Spinal cord (tissue), 10 donors: ENCODE results near the gene CEP57L1. TPM values are rescaled to one million over a fixed set of nuclear protein-coding genes. Genes with fewer than 3 reads are reported as not detected.
A peak's percentile ranks its signal among the peaks of the same experiment; 100 is the strongest.

Experiments used
- DNase-seq, 6 donors: peaks; one replicate each; pipeline versions ENCODE4 v3.0.0 to v3.0.0-alpha.2; 2013 to 2015; ENCODE audit warnings: low spot score in 6 of 6, low read depth in 4 of 6
- H3K27ac ChIP-seq: one replicate; pipeline ENCODE4 v1.5.1; 2013; ENCODE audit warnings: low read depth, low read length, control low read depth
- H3K27me3 ChIP-seq: one replicate; pipeline ENCODE4 v1.6.1; 2013; ENCODE audit warnings: low read length; ENCODE audit not compliant: control insufficient read depth, insufficient read depth
- H3K36me3 ChIP-seq: one replicate; pipeline ENCODE4 v1.6.1; 2013; ENCODE audit warnings: low read length; ENCODE audit not compliant: control insufficient read depth, insufficient read depth
- H3K4me1 ChIP-seq: one replicate; pipeline ENCODE4 v1.6.1; 2013; ENCODE audit warnings: low read length; ENCODE audit not compliant: control insufficient read depth, insufficient read depth
- H3K4me3 ChIP-seq: one replicate; pipeline ENCODE4 v1.5.1; 2013; ENCODE audit warnings: low read depth, low read length, control low read depth
- H3K9me3 ChIP-seq: one replicate; pipeline ENCODE4 v1.6.1; 2013; ENCODE audit warnings: low read length; ENCODE audit not compliant: control insufficient read depth, insufficient read depth
- WGBS: methylation state at CpG from one replicate; pipeline ENCODE4 v1.1.5; 2013; ENCODE audit warnings: missing lambda C conversion rate; ENCODE audit not compliant: insufficient coverage; 5-methylcytosine and 5-hydroxymethylcytosine counted together
- long read RNA-seq, 4 donors: transcript quantifications; one replicate each; lab custom pipeline, GENCODE V29; 2026
- polyA plus RNA-seq, 2 donors: library from polyadenylated mRNA; unstranded; fragments of 120-200 nt; gene quantifications; one replicate each; pipeline ENCODE4 v1.2.1, GENCODE V29; 2013; ENCODE audit not compliant: insufficient read length in 2 of 2
- total RNA-seq, 2 donors: library from RNA; depleted of rRNA in 1 of 2; stranded (reverse); fragments of 120-200 nt in 1 of 2; fragments of >200 nt in 1 of 2; gene quantifications; one replicate each; pipeline versions ENCODE4 v1.2.3 to v1.2.4, GENCODE V29; 2013 to 2014
- donor health status: healthy.

The CEP57L1 gene
- total RNA-seq, result 10 to 100 TPM; 47.3 to 50.7 TPM
- 10 to 100 TPM; 18.4 to 19.1 TPM for polyA plus RNA-seq
- long read RNA-seq, donor 1, partial matches to known transcripts, result 0 of 2 reads
- long read RNA-seq, donor 1, other reads (novel, unspliced or antisense), result 0 of 2 reads
- long read RNA-seq, donor 2, result 0 reads
- long read RNA-seq, donor 3, result 0 reads
- long read RNA-seq, donor 4, partial matches to known transcripts, result 0 of 2 reads
- long read RNA-seq, donor 4, other reads (novel, unspliced or antisense), result 0 of 2 reads

DNA sequence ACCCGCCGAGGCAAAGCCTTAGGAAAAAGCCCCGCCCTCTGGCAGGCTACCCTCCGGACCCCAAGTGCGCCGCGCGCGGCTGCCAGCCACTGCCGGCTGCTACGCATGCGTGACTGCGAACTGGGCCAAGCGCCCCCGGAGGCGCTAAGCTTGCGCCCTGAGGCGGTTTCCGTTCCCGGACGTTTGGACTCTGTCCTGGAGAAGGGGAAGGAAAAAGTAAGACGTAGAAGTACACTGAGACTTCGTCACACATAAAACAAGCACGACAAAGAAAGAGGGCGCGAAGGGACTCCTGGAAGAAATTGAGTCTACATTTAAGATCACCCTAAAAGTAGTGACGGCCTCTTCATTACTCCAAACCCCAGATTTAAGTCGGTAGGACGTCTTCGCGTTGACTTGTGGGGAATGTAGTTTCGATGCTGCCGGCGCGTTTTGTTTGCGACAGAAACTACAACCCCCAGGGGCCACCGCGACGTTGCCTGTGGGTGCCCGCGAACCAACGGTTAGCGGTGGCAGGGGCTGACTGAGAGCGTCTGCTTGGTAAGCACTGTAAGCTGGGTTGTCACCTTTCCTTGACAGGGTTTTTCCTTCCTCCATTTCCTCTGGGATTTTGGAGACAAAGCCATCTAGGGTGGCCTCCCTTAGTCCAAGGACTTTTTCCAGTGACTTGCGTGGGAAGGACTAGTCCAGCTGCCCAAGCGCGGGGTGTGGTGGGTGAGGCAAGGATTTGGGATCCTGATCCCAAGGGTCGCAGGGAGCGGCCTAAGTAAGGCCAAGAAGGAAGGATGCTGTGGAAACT lies at the start of gene CEP57L1:
Gene CEP57L1 (plus strand): TSS at position 472 of the 799 bp plus-strand sequence. CDS start 49,715 bp downstream, outside the sequence.
- no peaks in the 10 kb centered on the region for H3K36me3 ChIP-seq
- H3K27me3 ChIP-seq, result no peaks in the 10 kb centered on the region
- peak within 1 kb of the TSS; percentile 97 for H3K4me3 ChIP-seq
- H3K9me3 ChIP-seq, result no peaks in the 10 kb centered on the region
- peak within 1 kb of the TSS; percentile 99 for H3K27ac ChIP-seq
- 0% methylated on average over 36 of the region's 49 CpGs for WGBS
- H3K4me1 ChIP-seq, result no peaks in the 10 kb centered on the region
- peak; percentile 94 to 99 (median 98) for DNase-seq

DNA sequence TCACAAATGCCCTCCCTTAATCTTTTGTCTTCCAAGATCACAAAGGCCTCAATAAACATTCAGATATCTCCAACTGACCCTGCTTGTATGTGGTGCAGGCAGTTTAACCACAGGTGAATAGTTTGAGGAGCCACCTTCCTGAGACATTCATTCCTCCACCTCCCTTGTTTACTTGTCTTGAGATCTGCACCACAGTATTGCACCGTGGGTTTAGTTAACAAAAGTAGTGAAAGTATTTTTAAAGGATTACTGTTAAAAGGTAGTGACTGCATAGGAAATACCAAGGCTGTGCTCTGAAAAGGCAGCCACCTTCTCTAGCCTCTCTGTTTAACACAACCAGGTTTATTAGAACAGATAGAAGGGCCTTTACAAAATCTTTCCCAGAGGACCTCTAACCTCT lies 47.1 kb upstream of the CEP57L1 start:
- no peaks in the 10 kb centered on the region for H3K27me3 ChIP-seq
- WGBS, result no CpG with 5 or more reads among the region's 1 CpG
- H3K4me1 ChIP-seq, result no peaks in the 10 kb centered on the region
- H3K27ac ChIP-seq, result no peak overlapping the region
- no peak overlapping the region for H3K4me3 ChIP-seq
- DNase-seq, result no peak
- H3K36me3 ChIP-seq, result no peaks in the 10 kb centered on the region
- H3K9me3 ChIP-seq, result peaks cover 1% of the 10 kb centered on the region

DNA sequence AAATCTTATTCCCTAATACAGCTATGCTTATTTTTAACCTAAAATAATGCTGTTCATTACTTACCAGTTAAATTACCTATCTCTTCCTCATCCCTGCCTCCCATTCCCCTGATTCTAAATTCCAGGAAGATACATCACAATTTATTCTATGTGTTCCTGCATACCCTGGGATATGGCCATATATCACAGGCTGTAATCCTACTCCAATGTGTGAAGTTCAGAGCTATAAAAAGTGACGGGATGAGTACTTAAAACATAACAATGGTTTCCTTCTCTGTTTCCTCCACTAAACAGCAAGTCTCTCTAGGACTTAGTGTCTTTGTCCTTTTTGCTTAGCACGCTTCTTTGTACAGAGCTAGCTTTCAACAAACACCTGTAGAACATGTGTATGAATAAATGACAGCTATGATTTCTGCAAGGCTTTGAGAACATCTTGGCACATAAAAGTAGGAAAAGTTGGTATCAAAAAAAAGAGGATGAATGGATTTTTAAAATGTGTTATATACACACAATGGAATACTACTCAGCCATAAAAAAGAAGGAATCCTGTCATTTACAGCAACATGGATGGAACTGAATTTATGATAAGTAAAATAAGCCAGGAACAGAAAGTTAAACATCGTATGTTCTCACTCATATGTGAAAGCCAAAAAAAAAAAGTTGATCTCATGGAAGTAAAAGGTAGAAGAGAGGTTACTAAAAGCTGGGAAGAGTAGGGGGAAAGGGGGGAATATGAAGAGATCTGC lies 46.5 kb upstream of the CEP57L1 start:
- no CpG with 5 or more reads among the region's 3 CpGs for WGBS
- Histone ChIP-seq H3K9me3 (peaks cover 1% of the 10 kb centered on the region), H3K27ac (no peak overlapping the region), H3K4me1 (no peaks in the 10 kb centered on the region), H3K36me3 (no peaks in the 10 kb centered on the region), H3K27me3 (no peaks in the 10 kb centered on the region), H3K4me3 (no peak overlapping the region)
- DNase-seq, result no peak

DNA sequence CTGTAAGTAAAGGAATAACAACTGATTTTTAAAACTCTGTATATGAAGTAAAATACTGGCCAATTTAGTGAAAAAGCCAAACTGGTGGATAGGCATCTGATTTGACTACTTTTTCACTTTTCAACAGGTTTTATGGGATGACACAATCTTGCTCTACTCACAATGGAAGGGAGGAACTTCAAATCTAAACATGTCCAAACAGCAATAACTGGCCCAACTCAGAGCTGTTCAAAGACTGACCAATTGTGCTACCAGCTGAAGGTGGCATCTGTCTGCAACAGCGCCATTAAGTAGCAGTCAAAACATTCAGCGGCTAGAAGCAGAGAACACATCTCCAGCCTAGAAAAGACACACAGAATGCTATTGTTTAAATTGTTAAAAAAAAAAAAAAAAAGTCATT lies 45.3 kb upstream of the CEP57L1 start:
- no peak overlapping the region for H3K27ac ChIP-seq
- H3K36me3 ChIP-seq, result no peaks in the 10 kb centered on the region
- peak in 1 of 6 donors; percentile 24 for DNase-seq
- H3K4me3 ChIP-seq, result no peak overlapping the region
- H3K9me3 ChIP-seq, result peaks cover 1% of the 10 kb centered on the region
- WGBS, result no CpG with 5 or more reads among the region's 2 CpGs
- H3K27me3 ChIP-seq, result no peaks in the 10 kb centered on the region
- no peaks in the 10 kb centered on the region for H3K4me1 ChIP-seq

DNA sequence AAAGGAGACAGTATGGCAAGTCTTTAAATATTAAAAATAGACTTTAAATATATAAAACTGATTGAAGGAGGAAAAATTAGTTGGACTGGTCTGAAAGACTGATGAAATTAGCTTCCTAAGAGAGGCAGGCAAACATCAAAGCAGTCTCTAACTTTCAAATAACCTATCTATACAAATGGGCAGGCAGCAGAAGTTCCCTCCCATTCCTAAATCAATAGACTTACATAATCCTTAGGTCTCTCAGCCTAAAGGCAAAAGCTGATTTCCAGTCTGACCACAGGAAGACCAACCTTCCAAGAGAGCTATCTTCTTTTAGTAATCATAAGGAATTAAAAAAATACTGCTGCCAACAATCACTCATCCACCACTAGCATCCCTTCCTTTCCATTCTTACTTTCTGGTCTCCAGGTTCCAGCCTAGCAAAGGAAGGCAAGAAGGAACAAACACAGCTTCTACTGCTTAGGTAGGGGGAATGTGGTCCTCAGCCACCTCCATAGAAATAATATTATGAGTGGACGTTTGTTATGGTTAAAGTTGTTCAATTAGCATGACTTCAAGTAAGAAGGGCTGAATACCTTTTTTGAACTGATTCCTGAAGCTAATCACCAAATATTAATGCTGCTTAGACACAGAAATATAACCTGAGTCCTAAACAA lies 44.7 kb upstream of the CEP57L1 start:
- Histone ChIP-seq H3K36me3 (no peaks in the 10 kb centered on the region), H3K27ac (no peak overlapping the region), H3K4me1 (no peaks in the 10 kb centered on the region), H3K4me3 (no peak overlapping the region), H3K9me3 (peaks cover under 1% of the 10 kb centered on the region), H3K27me3 (no peaks in the 10 kb centered on the region)
- no CpG with 5 or more reads among the region's 1 CpG for WGBS
- DNase-seq, result no peak

DNA sequence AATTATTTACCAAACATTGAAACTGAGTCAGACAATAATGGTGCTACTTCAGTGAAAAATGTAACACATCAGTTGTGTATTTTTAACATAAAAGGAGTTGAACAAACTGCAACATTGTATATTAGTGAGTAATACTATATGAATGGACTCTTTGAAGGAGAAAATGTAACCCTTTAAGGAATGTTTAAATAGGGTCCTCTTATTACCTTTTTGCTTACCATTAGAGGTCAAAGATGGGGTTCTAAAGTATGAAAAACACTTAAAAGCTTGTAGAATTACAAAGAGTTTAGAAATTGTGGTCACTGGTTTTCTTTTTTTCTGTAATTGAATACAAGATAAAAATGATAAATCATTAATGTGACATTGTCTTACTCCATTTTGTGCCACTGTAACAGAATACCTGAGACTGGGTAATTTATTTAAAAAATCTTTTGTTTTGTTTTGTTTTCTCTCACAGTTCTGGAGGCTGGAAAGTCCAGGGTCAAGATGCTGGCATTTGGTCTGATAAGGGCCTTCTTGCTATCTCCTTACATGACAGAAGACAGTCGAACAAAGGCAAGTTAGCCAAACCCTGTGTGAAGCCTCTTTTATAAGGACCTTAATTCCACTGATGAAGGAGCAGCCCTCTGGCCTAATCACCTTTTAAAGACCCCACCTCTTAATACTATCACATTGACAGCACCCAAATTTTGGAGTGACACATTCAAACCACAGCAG lies 43.8 kb upstream of the CEP57L1 start:
- Histone ChIP-seq H3K4me3 (no peak overlapping the region), H3K4me1 (no peaks in the 10 kb centered on the region), H3K9me3 (no peaks in the 10 kb centered on the region), H3K36me3 (no peaks in the 10 kb centered on the region), H3K27ac (no peak overlapping the region), H3K27me3 (no peaks in the 10 kb centered on the region)
- no CpG with 5 or more reads among the region's 1 CpG for WGBS
- no peak for DNase-seq

DNA sequence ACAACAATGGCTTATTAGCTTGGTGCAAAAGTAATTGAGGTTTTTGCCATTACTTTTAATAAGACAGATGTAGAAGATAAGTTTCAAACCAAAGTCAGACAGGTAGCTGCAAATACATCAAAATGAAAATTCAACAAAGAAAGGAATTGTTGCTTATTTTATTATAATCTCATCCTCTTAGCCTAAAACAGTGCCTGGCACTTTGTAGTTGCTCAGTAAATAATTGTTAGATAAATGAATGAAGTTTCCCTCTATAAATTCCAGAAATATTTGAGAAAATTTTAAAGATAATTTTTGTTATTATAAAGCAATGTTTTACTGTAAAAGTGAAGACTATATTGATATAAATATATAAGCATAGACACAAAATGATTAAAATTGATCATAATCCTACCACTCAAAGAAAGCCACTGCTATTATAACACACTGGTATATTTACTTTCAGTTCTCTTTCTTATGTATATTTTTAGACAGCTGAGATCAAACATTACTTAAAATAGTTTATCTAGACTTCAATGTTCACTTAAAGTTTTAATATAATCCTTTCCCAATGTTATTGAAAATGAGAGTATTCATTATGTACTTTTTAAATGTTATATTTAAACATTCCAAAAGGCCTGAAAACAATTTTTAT lies 43.2 kb upstream of the CEP57L1 start:
- Histone ChIP-seq H3K27me3 (no peaks in the 10 kb centered on the region), H3K9me3 (no peaks in the 10 kb centered on the region), H3K4me1 (no peaks in the 10 kb centered on the region), H3K4me3 (no peak overlapping the region), H3K36me3 (no peaks in the 10 kb centered on the region), H3K27ac (no peak overlapping the region)
- DNase-seq, result no peak

DNA sequence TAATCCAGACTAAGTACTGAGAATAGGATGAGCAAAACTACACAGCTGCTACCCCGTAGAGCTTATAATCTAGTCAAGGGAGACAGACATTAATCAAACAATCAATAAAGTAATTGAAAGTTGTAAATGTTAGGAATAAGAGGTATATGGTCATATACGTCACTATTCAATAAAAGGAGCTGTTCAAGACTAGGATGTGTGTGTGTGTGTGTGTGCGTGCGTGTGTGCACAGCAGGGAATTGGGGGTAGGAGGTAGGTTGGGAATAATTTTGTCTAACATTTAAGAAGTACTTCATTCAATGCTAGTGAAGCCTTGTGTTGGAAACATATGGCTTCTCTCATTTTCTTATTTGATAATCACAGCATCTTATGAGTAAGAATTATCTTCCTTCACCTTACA lies 42.5 kb upstream of the CEP57L1 start:
- DNase-seq, result no peak
- H3K27me3 ChIP-seq, result no peaks in the 10 kb centered on the region
- H3K9me3 ChIP-seq, result no peaks in the 10 kb centered on the region
- no peak overlapping the region for H3K4me3 ChIP-seq
- H3K4me1 ChIP-seq, result no peaks in the 10 kb centered on the region
- no peak overlapping the region for H3K27ac ChIP-seq
- WGBS, result 100% methylated on average over 1 of the region's 4 CpGs
- no peaks in the 10 kb centered on the region for H3K36me3 ChIP-seq
